Stimulated activated naive CD8-positive, alpha-beta T cell treated with anti-CD3 and anti-CD28 coated beads, Interleukin-15, Interleukin-2, amounts not matched to agents 100 ng/mL and 50 ng/mL, for 24 hours (primary cell): ENCODE results near the gene SUOX.
"Not testable (repeated sequence)": the region's sequence is repeated elsewhere in the genome, so short reads cannot be mapped to it uniquely, and the experiment has no call there.

Experiments used
- H3K27ac Mint-ChIP-seq: one replicate; pipeline ENCODE4 v1.8.0; 2021; ENCODE audit warnings: mild to moderate bottlenecking, mixed read lengths
- H3K27me3 Mint-ChIP-seq: one replicate; pipeline ENCODE4 v1.8.0; 2021; ENCODE audit warnings: mixed read lengths
- H3K36me3 Mint-ChIP-seq: one replicate; pipeline ENCODE4 v1.8.0; 2021; ENCODE audit warnings: low read depth, mixed read lengths
- H3K4me1 Mint-ChIP-seq: one replicate; pipeline ENCODE4 v1.8.0; 2021; ENCODE audit warnings: low read depth, mixed read lengths
- H3K4me3 Mint-ChIP-seq: one replicate; pipeline ENCODE4 v1.8.0; 2021; ENCODE audit warnings: mild to moderate bottlenecking, mixed read lengths
- H3K9me3 Mint-ChIP-seq: one replicate; pipeline ENCODE4 v1.8.0; 2021; ENCODE audit warnings: mixed read lengths

Gene SUOX

GRCh38 chr12:55999522-55999921 lies 2.4 kb downstream of the SUOX start:
- not testable (repeated sequence) for H3K27ac Mint-ChIP-seq, H3K4me3 Mint-ChIP-seq, H3K27me3 Mint-ChIP-seq, H3K9me3 Mint-ChIP-seq, H3K36me3 Mint-ChIP-seq
- peaks cover 21% of the 10 kb centered on the region for H3K4me1 Mint-ChIP-seq

GRCh38 chr12:55999999-56000540 lies 3.0 kb downstream of the SUOX start:
- H3K4me3 Mint-ChIP-seq, H3K9me3 Mint-ChIP-seq, H3K27ac Mint-ChIP-seq, H3K27me3 Mint-ChIP-seq, H3K36me3 Mint-ChIP-seq: not testable (repeated sequence)
- peaks cover 21% of the 10 kb centered on the region for H3K4me1 Mint-ChIP-seq

- H3K27ac Mint-ChIP-seq, result no peak overlapping the region
These were observed 4.5 kb downstream of the SUOX start for GRCh38 chr12:56001487-56002100.

GRCh38 chr12:56003376-56003775 lies 6.3 kb downstream of the SUOX start:
- H3K4me3 Mint-ChIP-seq, H3K27me3 Mint-ChIP-seq, H3K27ac Mint-ChIP-seq, H3K36me3 Mint-ChIP-seq, H3K9me3 Mint-ChIP-seq: not testable (repeated sequence)
- H3K4me1 Mint-ChIP-seq, result peaks cover 14% of the 10 kb centered on the region

More at GRCh38 chr12:56001487-56002100, 4.5 kb downstream of the SUOX start:
- Mint-ChIP-seq H3K27me3 (peaks cover 9% of the 10 kb centered on the region), H3K9me3 (no peaks in the 10 kb centered on the region), H3K36me3 (peaks cover 3% of the 10 kb centered on the region), H3K4me3 (no peak overlapping the region), H3K4me1 (peaks cover 13% of the 10 kb centered on the region)

- Mint-ChIP-seq H3K27me3 (no peaks in the 10 kb centered on the region), H3K9me3 (no peaks in the 10 kb centered on the region), H3K27ac (no peak overlapping the region), H3K36me3 (peaks cover 3% of the 10 kb centered on the region), H3K4me3 (no peak overlapping the region), H3K4me1 (peaks cover 13% of the 10 kb centered on the region)
These were observed 7.1 kb downstream of the SUOX start for GRCh38 chr12:56004211-56004610.

- no peaks in the 10 kb centered on the region for H3K27me3 Mint-ChIP-seq
- peaks cover 3% of the 10 kb centered on the region for H3K36me3 Mint-ChIP-seq
- H3K9me3 Mint-ChIP-seq, result no peaks in the 10 kb centered on the region
- peaks cover 20% of the 10 kb centered on the region for H3K4me1 Mint-ChIP-seq
- peak overlapping the region; percentile 83 for H3K4me3 Mint-ChIP-seq
- peak overlapping the region; percentile 91 for H3K27ac Mint-ChIP-seq
These were observed 10.8 kb downstream of the SUOX start for GRCh38 chr12:56007564-56008559.

GRCh38 chr12:56010111-56010570 lies 13.1 kb downstream of the SUOX start:
- H3K36me3 Mint-ChIP-seq, result peaks cover 9% of the 10 kb centered on the region
- H3K27me3 Mint-ChIP-seq, result no peaks in the 10 kb centered on the region
- no peaks in the 10 kb centered on the region for H3K9me3 Mint-ChIP-seq
- no peak overlapping the region for H3K27ac Mint-ChIP-seq
- H3K4me3 Mint-ChIP-seq, result no peak overlapping the region
- H3K4me1 Mint-ChIP-seq, result peaks cover 27% of the 10 kb centered on the region

GRCh38 chr12:56011509-56012090 lies 14.5 kb downstream of the SUOX start:
- no peaks in the 10 kb centered on the region for H3K27me3 Mint-ChIP-seq
- H3K36me3 Mint-ChIP-seq, result peaks cover 5% of the 10 kb centered on the region
- H3K4me3 Mint-ChIP-seq, result no peak overlapping the region
- H3K27ac Mint-ChIP-seq, result no peak overlapping the region
- peaks cover 38% of the 10 kb centered on the region for H3K4me1 Mint-ChIP-seq
- H3K9me3 Mint-ChIP-seq, result no peaks in the 10 kb centered on the region

GRCh38 chr12:56013482-56013881 lies 16.4 kb downstream of the SUOX start:
- Mint-ChIP-seq H3K27ac (no peak overlapping the region), H3K36me3 (peaks cover 9% of the 10 kb centered on the region), H3K9me3 (no peaks in the 10 kb centered on the region), H3K4me1 (peaks cover 28% of the 10 kb centered on the region), H3K27me3 (no peaks in the 10 kb centered on the region), H3K4me3 (no peak overlapping the region)

GRCh38 chr12:56014205-56014604 lies 17.1 kb downstream of the SUOX start:
- peaks cover 9% of the 10 kb centered on the region for H3K36me3 Mint-ChIP-seq
- H3K4me1 Mint-ChIP-seq, result peaks cover 29% of the 10 kb centered on the region
- H3K9me3 Mint-ChIP-seq, result no peaks in the 10 kb centered on the region
- H3K4me3 Mint-ChIP-seq, result no peak overlapping the region
- H3K27ac Mint-ChIP-seq, result no peak overlapping the region
- H3K27me3 Mint-ChIP-seq, result no peaks in the 10 kb centered on the region

GRCh38 chr12:56017181-56017580 lies 20.1 kb downstream of the SUOX start:
- no peak overlapping the region for H3K4me3 Mint-ChIP-seq
- peaks cover 9% of the 10 kb centered on the region for H3K36me3 Mint-ChIP-seq
- H3K27me3 Mint-ChIP-seq, result no peaks in the 10 kb centered on the region
- H3K9me3 Mint-ChIP-seq, result no peaks in the 10 kb centered on the region
- peaks cover 46% of the 10 kb centered on the region for H3K4me1 Mint-ChIP-seq
- H3K27ac Mint-ChIP-seq, result no peak overlapping the region

GRCh38 chr12:56018356-56018755 lies 21.3 kb downstream of the SUOX start:
- Mint-ChIP-seq H3K36me3 (peaks cover 9% of the 10 kb centered on the region), H3K9me3 (no peaks in the 10 kb centered on the region), H3K27ac (no peak overlapping the region), H3K4me3 (no peak overlapping the region), H3K4me1 (peaks cover 52% of the 10 kb centered on the region), H3K27me3 (no peaks in the 10 kb centered on the region)

- no peaks in the 10 kb centered on the region for H3K27me3 Mint-ChIP-seq
- peaks cover 47% of the 10 kb centered on the region for H3K4me1 Mint-ChIP-seq
- peaks cover 11% of the 10 kb centered on the region for H3K36me3 Mint-ChIP-seq
- H3K9me3 Mint-ChIP-seq, result no peaks in the 10 kb centered on the region
- peak within 1 kb of the TSS; percentile 92 for H3K27ac Mint-ChIP-seq
- peak within 1 kb of the TSS; percentile 92 for H3K4me3 Mint-ChIP-seq
These were observed 23.5 kb downstream of the SUOX start, which contains the start of gene IKZF4 for GRCh38 chr12:56020423-56021184. Gene IKZF4 (plus strand): TSS chr12:56021043. CDS start chr12:56021494, 451 bp downstream.

- peaks cover 40% of the 10 kb centered on the region for H3K4me1 Mint-ChIP-seq
These were observed 24.9 kb downstream of the SUOX start for GRCh38 chr12:56021889-56022497.

More at GRCh38 chr12:56021889-56022497, 24.9 kb downstream of the SUOX start:
- Mint-ChIP-seq H3K4me3 (peak overlapping the region; percentile 92), H3K9me3 (no peaks in the 10 kb centered on the region), H3K27ac (peak overlapping the region; percentile 92), H3K36me3 (peaks cover 14% of the 10 kb centered on the region), H3K27me3 (no peaks in the 10 kb centered on the region)
